K562 (cell line): ENCODE data around the gene SIT1. TPM values are rescaled to one million over a fixed set of nuclear protein-coding genes. Genes with fewer than 3 reads are reported as not detected.
A peak's percentile ranks its signal among the peaks of the same experiment; 100 is the strongest.

ENCODE experiments used
- ATAC-seq: fragments of 200-7000 bp; cut with Tn5 transposase; 3 replicates; pipeline ENCODE4 v1.9.1; 2020; ENCODE audit warnings: moderate library complexity
- BruUV-seq: library from RNA; stranded (reverse); fragments of 400-500 nt; replicated peaks from 2 replicates; lab custom pipeline; 2021; lab: Mats Ljungman, UMichigan
- CTCF ChIA-PET: fragments of 300-600 bp; formaldehyde crosslinking; extraction: SDS; loops from one replicate; lab custom pipeline; 2021; ENCODE audit warnings: low intra/inter-chr PET ratio; lab: Yijun Ruan, JAX
- POLR2A ChIA-PET: fragments of 300-600, 350-650 bp; sonication (Branson Sonifier 250); formaldehyde crosslinking; extraction: SDS; loops from one replicate; lab custom pipeline; 2021; ENCODE audit warnings: antibody characterized with exemption, inconsistent platforms; lab: Yijun Ruan, JAX
- DNase-seq, 4 experiments: peaks; one replicate each; pipeline versions ENCODE4 v3.0.0 to v3.0.0-alpha.2; 2011 to 2018; ENCODE audit warnings: low spot score in 3 of 4, mixed read lengths in 3 of 4; ENCODE audit errors: extremely low read depth in 1 of 4
- FAIRE-seq: peaks from 2 replicates; lab custom pipeline; 2011; peaks lifted over from hg19 to GRCh38; lab: Jason Lieb, UNC
- H2AFZ ChIP-seq: 2 replicates; pipeline ENCODE4 v1.6.0; 2011; ENCODE audit warnings: low read depth, low read length, control low read depth, inconsistent platforms
- H3K27ac ChIP-seq: fragments of 200-600 bp; 3 replicates; pipeline ENCODE4 v1.8.0; 2011; ENCODE audit warnings: low read depth, mild to moderate bottlenecking, control low read depth, inconsistent platforms, low read length, moderate library complexity, mixed read lengths; ENCODE audit errors: extremely low read depth
- H3K27me3 ChIP-seq, 2 experiments: fragments of 300-600 bp in 1 of 2; 2 replicates in 1 of 2; 3 replicates in 1 of 2; pipeline versions ENCODE4 v1.6.0 to v1.8.0; 2011; ENCODE audit warnings: inconsistent platforms in 2 of 2, low read length in 2 of 2, mild to moderate bottlenecking in 1 of 2, mixed read lengths in 1 of 2, moderate library complexity in 1 of 2; ENCODE audit not compliant: control insufficient read depth in 2 of 2, insufficient read depth in 2 of 2
- H3K36me3 ChIP-seq: fragments of 300-600 bp; 3 replicates; pipeline ENCODE4 v1.8.0; 2011; ENCODE audit warnings: mild to moderate bottlenecking, low read length, inconsistent platforms; ENCODE audit not compliant: control insufficient read depth, insufficient read depth
- H3K4me1 ChIP-seq, 2 experiments: fragments of 200-600 bp in 1 of 2; replicated peaks in 1 of 2; 2 replicates in 1 of 2; 3 replicates in 1 of 2; pipeline versions ENCODE4 v1.5.1 to v1.8.0; 2011; ENCODE audit warnings: inconsistent platforms in 2 of 2, low read length in 2 of 2, mild to moderate bottlenecking in 1 of 2, mixed read lengths in 1 of 2, moderate library complexity in 1 of 2; ENCODE audit not compliant: control insufficient read depth in 2 of 2, insufficient read depth in 2 of 2
- H3K4me2 ChIP-seq: 2 replicates; pipeline ENCODE4 v1.6.1; 2011; ENCODE audit warnings: low read length, control low read depth, inconsistent platforms, mixed read lengths; ENCODE audit not compliant: insufficient read depth
- H3K4me3 ChIP-seq: fragments of 200-600 bp; sonication (generic), shearing (Covaris generic); 2 replicates; pipeline ENCODE4 v1.5.1; 2016; ENCODE audit warnings: control low read depth, inconsistent platforms
- H3K79me2 ChIP-seq: fragments of 200-600 bp; 3 replicates; pipeline ENCODE4 v1.8.0; 2011; ENCODE audit warnings: low read length, inconsistent platforms; ENCODE audit not compliant: control insufficient read depth, insufficient read depth
- H3K9ac ChIP-seq, 2 experiments: 2 replicates each; pipeline versions ENCODE4 v1.6.0 to v1.6.1; 2011; ENCODE audit warnings: low read depth in 2 of 2, low read length in 2 of 2, control low read depth in 1 of 2, inconsistent platforms in 1 of 2, mild to moderate bottlenecking in 1 of 2, mixed read lengths in 1 of 2; ENCODE audit not compliant: insufficient read depth in 1 of 2
- H3K9me1 ChIP-seq: one replicate; pipeline ENCODE4 v1.6.0; 2011; ENCODE audit warnings: inconsistent platforms, mild to moderate bottlenecking, low read length, moderate library complexity; ENCODE audit not compliant: control insufficient read depth, insufficient read depth
- H3K9me3 ChIP-seq: replicated peaks from 2 replicates; pipeline ENCODE4 v1.5.1; 2011; ENCODE audit warnings: low read depth, low read length, inconsistent platforms; ENCODE audit not compliant: control insufficient read depth, insufficient read depth
- H4K20me1 ChIP-seq: replicated peaks from 2 replicates; pipeline ENCODE4 v1.6.1; 2011; ENCODE audit warnings: low read length, inconsistent platforms, mixed read lengths; ENCODE audit not compliant: control insufficient read depth, insufficient read depth
- L3MBTL2 ChIP-seq: fragments of 450-650 bp; IDR thresholded peaks from 2 replicates; pipeline ENCODE4 v1.6.1; 2016; ENCODE audit warnings: mild to moderate bottlenecking, moderate library complexity
- NCOA4 ChIP-seq: fragments of 450-650 bp; IDR thresholded peaks from 2 replicates; pipeline ENCODE4 v1.6.1; 2018; ENCODE audit warnings: mild to moderate bottlenecking; ENCODE audit not compliant: partially characterized antibody
- POLR2A ChIP-seq: fragments of 450-650 bp; conservative IDR thresholded peaks from 2 replicates; pipeline ENCODE4 v1.6.1; 2016
- RBM25 ChIP-seq: fragments of 200-400 bp; formaldehyde crosslinking; IDR thresholded peaks from 2 replicates; pipeline ENCODE4 v1.6.1; 2018; ENCODE audit warnings: low read length, low read depth, moderate library complexity; ENCODE audit not compliant: severe bottlenecking
- SMAD4 ChIP-seq: fragments of 250-450 bp; sonication (Bioruptor Pico); conservative IDR thresholded peaks from 2 replicates; pipeline ENCODE4 v1.8.0; 2021; ENCODE audit warnings: inconsistent platforms, mild to moderate bottlenecking, moderate library complexity
- SRF ChIP-seq, 2 experiments: fragments of 250-450, 450-650 bp in 1 of 2; sonication (Bioruptor Pico) in 1 of 2; sonication (generic) in 1 of 2; formaldehyde crosslinking; IDR thresholded peaks; 2 replicates each; pipeline versions ENCODE4 v1.5.0 to v1.5.1; 2020 to 2022; ENCODE audit warnings: mild to moderate bottlenecking in 1 of 2, missing genetic modification reagents in 1 of 2
- TAF1 ChIP-seq: IDR thresholded peaks from 2 replicates; pipeline ENCODE4 v1.6.1; 2011; ENCODE audit warnings: mild to moderate bottlenecking, low read length, moderate library complexity; ENCODE audit not compliant: insufficient read depth, control insufficient read depth, severe bottlenecking; ENCODE audit errors: extremely low read depth
- ZNF175 ChIP-seq: fragments of 200-800 bp; sonication (Bioruptor generic); IDR thresholded peaks from 2 replicates; pipeline ENCODE4 v1.6.1; 2016; ENCODE audit warnings: low read depth, mild to moderate bottlenecking, missing genetic modification characterization, missing compliant biosample characterization
- WGBS: fragments of 100-300 bp; shearing (Covaris generic); methylation state at CpG from one replicate; pipeline ENCODE4 v1.1.6; 2016; ENCODE audit warnings: low coverage, mixed read lengths; ENCODE audit not compliant: insufficient coverage; ENCODE audit errors: missing lambda C conversion rate; 5-methylcytosine and 5-hydroxymethylcytosine counted together
- in situ Hi-C: fragments of 300-500 bp; cut with MboI; formaldehyde crosslinking; loops from 4 replicates; pipeline ENCODE4 v1.15.0; 2018; ENCODE audit warnings: inconsistent platforms, mixed read lengths
- intact Hi-C: fragments of 100-400 bp; cut with micrococcal nuclease; formaldehyde crosslinking; loops from 2 replicates; pipeline ENCODE4 v1.14.2; 2022
- polyA plus RNA-seq, 8 experiments: library from polyadenylated mRNA; depleted of rRNA in 4 of 8; stranded (reverse) in 5 of 8; unstranded in 3 of 8; fragments of >200 nt; fragmentation: Nextera tagmentation in 2 of 8; fragmentation: Illumina TruSeq in 1 of 8; extraction: Ambion mirVana in 2 of 8; extraction: Trizol in 1 of 8; gene quantifications; 2 replicates each; pipeline versions ENCODE4 v1.2.1 to v1.2.3, GENCODE V29; 2011 to 2014; ENCODE audit warnings: inconsistent platforms in 1 of 8, missing spikeins in 1 of 8
- total RNA-seq, 7 experiments: library from RNA; depleted of rRNA in 6 of 7; stranded (reverse); fragments of >200 nt in 6 of 7; fragmentation: Illumina TruSeq in 2 of 7; extraction: Trizol in 2 of 7; gene quantifications; 2 replicates each; pipeline versions ENCODE4 v1.2.1 to v1.2.3, GENCODE V29; 2011 to 2021; ENCODE audit warnings: low replicate concordance in 1 of 7
- TF ChIP-seq, protein P1 (sequence below), 3 experiments: fragments of 200-800 bp in 1 of 3; fragments of 250-450 bp in 1 of 3; fragments of 450-650 bp in 1 of 3; sonication (Bioruptor Pico) in 1 of 3; sonication (Bioruptor generic) in 1 of 3; formaldehyde crosslinking in 1 of 3; IDR thresholded peaks; 2 replicates each; pipeline versions ENCODE4 v1.6.1 to v1.8.0; 2016 to 2022; ENCODE audit warnings: mild to moderate bottlenecking in 2 of 3, missing genetic modification characterization in 2 of 3, missing compliant biosample characterization in 1 of 3, moderate library complexity in 1 of 3
- TF ChIP-seq, protein P2 (sequence below): fragments of 200-800 bp; sonication (Bioruptor generic); IDR thresholded peaks from 2 replicates; pipeline ENCODE4 v1.6.1; 2017; ENCODE audit warnings: missing genetic modification characterization, missing compliant biosample characterization
- TF ChIP-seq, protein P3 (sequence below), 3 experiments: IDR thresholded peaks in 2 of 3; conservative IDR thresholded peaks in 1 of 3; 2 replicates each; pipeline ENCODE4 v1.5.1; 2011 to 2012; ENCODE audit warnings: low read length in 3 of 3, mild to moderate bottlenecking in 3 of 3, control low read depth in 2 of 3, improper control_type of control experiment in 1 of 3, inconsistent platforms in 1 of 3, low read depth in 1 of 3, mixed read lengths in 1 of 3, moderate library complexity in 1 of 3; ENCODE audit not compliant: insufficient read depth in 2 of 3

Gene SIT1
- total and polyA plus RNA-seq, 9 of the 15 experiments (the other 6 are each of a cell fraction or from before 2014, with no cell fraction given): not detected

DNA sequence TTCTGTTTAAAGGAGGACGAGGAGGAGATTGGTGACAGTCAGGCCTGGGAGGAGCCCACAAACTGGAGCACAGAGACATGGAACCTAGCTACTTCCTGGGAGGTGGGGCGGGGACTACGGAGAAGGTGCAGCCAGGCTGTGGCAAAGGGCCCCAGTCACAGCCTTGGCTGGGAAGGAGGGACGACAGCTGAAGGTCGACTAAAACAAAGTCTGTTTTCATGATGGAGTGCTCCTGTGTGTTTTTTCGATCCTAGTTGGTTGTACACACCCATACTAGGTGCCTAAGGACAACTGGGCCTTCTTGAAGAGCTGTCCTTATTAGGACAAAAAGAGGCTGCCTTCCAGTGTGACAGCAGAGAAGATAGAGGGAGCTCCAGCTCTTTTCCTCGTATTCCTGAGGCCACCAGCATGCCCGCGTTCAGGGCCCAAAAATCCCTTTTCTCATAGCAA, 10.3 kb upstream of the SIT1 start:
- in situ Hi-C loops (no loop called here), intact Hi-C loops (loop anchor here (10.0 kb wide), 1 partner anchor 154 kb away; the partner anchor contains the start of genes HINT2 and SPAG8)
- H3K27me3 ChIP-seq: no peaks in the 10 kb centered on the region
- ChIA-PET CTCF (no interaction called here), POLR2A (interaction anchor here (0.6 to 1.5 kb wide), 14 partner anchors 13 to 377 kb away, joined by 3 to 5 read pairs (median 3); partner anchors contain the start of genes CREB3, HINT2, RGP1 and TLN1)
- no peaks in the 10 kb centered on the region for H3K9me3 ChIP-seq
- DNase-seq (peak in 1 of 4 experiments; percentile 41), ATAC-seq (no peak), FAIRE-seq (peak; percentile 69)
- H3K9me1 ChIP-seq: no peaks in the 10 kb centered on the region
- peaks cover 24 to 38% of the 10 kb centered on the region in 2 experiments for H3K4me1 ChIP-seq
- no peaks in the 10 kb centered on the region for H4K20me1 ChIP-seq
- peaks cover 36% of the 10 kb centered on the region; the same call in 2 of the 3 replicates for H3K36me3 ChIP-seq
- H3K4me2 ChIP-seq: no peak overlapping the region
- peak overlapping the region in 1 of 2 experiments; percentile 32; a peak in 1 of 4 replicates for H3K9ac ChIP-seq
- H2AFZ ChIP-seq: no peak overlapping the region
- H3K79me2 ChIP-seq: peaks cover 26% of the 10 kb centered on the region
- no peak overlapping the region for H3K4me3 ChIP-seq
- BruUV-seq: no TSS peak
- 45% methylated on average over 9 of the region's 9 CpGs for WGBS
- H3K27ac ChIP-seq: peak overlapping the region; percentile 40; the same call in 2 of the 3 replicates
- TF ChIP-seq SMAD4 (CRISPR knock-in tag) (no peak), ZNF175 (CRISPR knock-in tag) (0 out of 2 replicates have a peak, but pooled peaks have one; percentile 48), POLR2A (no peak), NCOA4 (no peak), TAF1 (no peak), L3MBTL2 (0 out of 2 replicates have a peak, but pooled peaks have one; percentile 13), SRF (CRISPR knock-in tag; IDR thresholded peaks at IDR 0.05) (peak in 1 of 2 experiments; percentile 90; a peak in 2 of 4 replicates), RBM25 (no peak)
- TF ChIP-seq, protein P1, sequence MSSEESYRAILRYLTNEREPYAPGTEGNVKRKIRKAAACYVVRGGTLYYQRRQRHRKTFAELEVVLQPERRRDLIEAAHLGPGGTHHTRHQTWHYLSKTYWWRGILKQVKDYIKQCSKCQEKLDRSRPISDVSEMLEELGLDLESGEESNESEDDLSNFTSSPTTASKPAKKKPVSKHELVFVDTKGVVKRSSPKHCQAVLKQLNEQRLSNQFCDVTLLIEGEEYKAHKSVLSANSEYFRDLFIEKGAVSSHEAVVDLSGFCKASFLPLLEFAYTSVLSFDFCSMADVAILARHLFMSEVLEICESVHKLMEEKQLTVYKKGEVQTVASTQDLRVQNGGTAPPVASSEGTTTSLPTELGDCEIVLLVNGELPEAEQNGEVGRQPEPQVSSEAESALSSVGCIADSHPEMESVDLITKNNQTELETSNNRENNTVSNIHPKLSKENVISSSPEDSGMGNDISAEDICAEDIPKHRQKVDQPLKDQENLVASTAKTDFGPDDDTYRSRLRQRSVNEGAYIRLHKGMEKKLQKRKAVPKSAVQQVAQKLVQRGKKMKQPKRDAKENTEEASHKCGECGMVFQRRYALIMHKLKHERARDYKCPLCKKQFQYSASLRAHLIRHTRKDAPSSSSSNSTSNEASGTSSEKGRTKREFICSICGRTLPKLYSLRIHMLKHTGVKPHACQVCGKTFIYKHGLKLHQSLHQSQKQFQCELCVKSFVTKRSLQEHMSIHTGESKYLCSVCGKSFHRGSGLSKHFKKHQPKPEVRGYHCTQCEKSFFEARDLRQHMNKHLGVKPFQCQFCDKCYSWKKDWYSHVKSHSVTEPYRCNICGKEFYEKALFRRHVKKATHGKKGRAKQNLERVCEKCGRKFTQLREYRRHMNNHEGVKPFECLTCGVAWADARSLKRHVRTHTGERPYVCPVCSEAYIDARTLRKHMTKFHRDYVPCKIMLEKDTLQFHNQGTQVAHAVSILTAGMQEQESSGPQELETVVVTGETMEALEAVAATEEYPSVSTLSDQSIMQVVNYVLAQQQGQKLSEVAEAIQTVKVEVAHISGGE (CRISPR knock-in tag; IDR thresholded peaks at IDR 0.05): 0 out of 6 replicates have a peak, but pooled peaks of 1 of the 3 experiments have one; percentile 17
- TF ChIP-seq, protein P2, sequence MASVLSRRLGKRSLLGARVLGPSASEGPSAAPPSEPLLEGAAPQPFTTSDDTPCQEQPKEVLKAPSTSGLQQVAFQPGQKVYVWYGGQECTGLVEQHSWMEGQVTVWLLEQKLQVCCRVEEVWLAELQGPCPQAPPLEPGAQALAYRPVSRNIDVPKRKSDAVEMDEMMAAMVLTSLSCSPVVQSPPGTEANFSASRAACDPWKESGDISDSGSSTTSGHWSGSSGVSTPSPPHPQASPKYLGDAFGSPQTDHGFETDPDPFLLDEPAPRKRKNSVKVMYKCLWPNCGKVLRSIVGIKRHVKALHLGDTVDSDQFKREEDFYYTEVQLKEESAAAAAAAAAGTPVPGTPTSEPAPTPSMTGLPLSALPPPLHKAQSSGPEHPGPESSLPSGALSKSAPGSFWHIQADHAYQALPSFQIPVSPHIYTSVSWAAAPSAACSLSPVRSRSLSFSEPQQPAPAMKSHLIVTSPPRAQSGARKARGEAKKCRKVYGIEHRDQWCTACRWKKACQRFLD (CRISPR knock-in tag): peak; percentile 42; the same call in 1 of the 2 replicates
- TF ChIP-seq, protein P3, sequence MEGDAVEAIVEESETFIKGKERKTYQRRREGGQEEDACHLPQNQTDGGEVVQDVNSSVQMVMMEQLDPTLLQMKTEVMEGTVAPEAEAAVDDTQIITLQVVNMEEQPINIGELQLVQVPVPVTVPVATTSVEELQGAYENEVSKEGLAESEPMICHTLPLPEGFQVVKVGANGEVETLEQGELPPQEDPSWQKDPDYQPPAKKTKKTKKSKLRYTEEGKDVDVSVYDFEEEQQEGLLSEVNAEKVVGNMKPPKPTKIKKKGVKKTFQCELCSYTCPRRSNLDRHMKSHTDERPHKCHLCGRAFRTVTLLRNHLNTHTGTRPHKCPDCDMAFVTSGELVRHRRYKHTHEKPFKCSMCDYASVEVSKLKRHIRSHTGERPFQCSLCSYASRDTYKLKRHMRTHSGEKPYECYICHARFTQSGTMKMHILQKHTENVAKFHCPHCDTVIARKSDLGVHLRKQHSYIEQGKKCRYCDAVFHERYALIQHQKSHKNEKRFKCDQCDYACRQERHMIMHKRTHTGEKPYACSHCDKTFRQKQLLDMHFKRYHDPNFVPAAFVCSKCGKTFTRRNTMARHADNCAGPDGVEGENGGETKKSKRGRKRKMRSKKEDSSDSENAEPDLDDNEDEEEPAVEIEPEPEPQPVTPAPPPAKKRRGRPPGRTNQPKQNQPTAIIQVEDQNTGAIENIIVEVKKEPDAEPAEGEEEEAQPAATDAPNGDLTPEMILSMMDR (IDR thresholded peaks at IDR 0.05 in 2 of 3, conservative IDR thresholded peaks at IDR 0.05 in 1 of 3; ENCODE audit: insufficient read depth in 2 of 3, low read depth in 1 of 3, low read length in 3 of 3): peak; percentile 35 to 64 (median 46); a peak in 5 of 6 replicates
